OCI-LY7 (cell line): ENCODE data around the gene SYCP2L. TPM values are rescaled to one million over a fixed set of nuclear protein-coding genes. Genes with fewer than 3 reads are reported as not detected.

ENCODE experiments used
- BruUV-seq: library from RNA; stranded (reverse); fragments of 400-500 nt; replicated peaks from 2 replicates; lab custom pipeline; 2021; lab: Mats Ljungman, UMichigan
- CTCF ChIA-PET: fragments of 300-600 bp; sonication (Branson Sonifier 250); formaldehyde crosslinking; loops from one replicate; lab custom pipeline; 2022; ENCODE audit warnings: antibody characterized with exemption; ENCODE audit not compliant: unreplicated experiment; lab: Charles Lee
- POLR2A ChIA-PET: fragments of 300-600 bp; sonication (Branson Sonifier 250); formaldehyde crosslinking; loops from one replicate; lab custom pipeline; 2022; ENCODE audit warnings: antibody characterized with exemption; lab: Charles Lee
- DNase-seq: peaks from one replicate; pipeline ENCODE4 v3.0.0-alpha.2; 2015; ENCODE audit warnings: low spot score
- H2AFZ ChIP-seq: fragments of 200-600 bp; sonication (generic), shearing (Covaris generic); 2 replicates; pipeline ENCODE4 v1.6.1; 2014; ENCODE audit warnings: mild to moderate bottlenecking, antibody characterized with exemption, low read length, moderate library complexity
- H3K27ac ChIP-seq: fragments of 200-600 bp; sonication (generic); 2 replicates; pipeline ENCODE4 v1.5.1; 2014; ENCODE audit warnings: mixed run types, low read depth, mild to moderate bottlenecking, moderate library complexity, low read length, inconsistent platforms; ENCODE audit not compliant: poor library complexity, severe bottlenecking
- H3K36me3 ChIP-seq: fragments of 200-600 bp; sonication (generic); 2 replicates; pipeline ENCODE4 v1.6.1; 2014; ENCODE audit warnings: mild to moderate bottlenecking, antibody characterized with exemption, low read length, moderate library complexity, mixed read lengths; ENCODE audit not compliant: insufficient read depth
- H3K4me1 ChIP-seq: fragments of 200-600 bp; sonication (generic); 2 replicates; pipeline ENCODE4 v1.5.1; 2014; ENCODE audit warnings: mild to moderate bottlenecking, low read length; ENCODE audit not compliant: insufficient read depth, poor library complexity, severe bottlenecking
- H3K4me2 ChIP-seq: fragments of 200-600 bp; sonication (generic); 2 replicates; pipeline ENCODE4 v1.6.1; 2014; ENCODE audit warnings: mild to moderate bottlenecking, low read length
- H3K4me3 ChIP-seq: fragments of 200-600 bp; sonication (generic); 2 replicates; pipeline ENCODE4 v1.5.1; 2014; ENCODE audit warnings: mild to moderate bottlenecking, low read depth, low read length; ENCODE audit not compliant: poor library complexity, severe bottlenecking
- H3K79me2 ChIP-seq: fragments of 200-600 bp; sonication (generic); 2 replicates; pipeline ENCODE4 v1.6.1; 2016; ENCODE audit warnings: low read depth, mild to moderate bottlenecking, low read length, moderate library complexity, mixed read lengths; ENCODE audit not compliant: insufficient read depth
- H3K9me2 ChIP-seq: fragments of 200-600 bp; sonication (generic); 2 replicates; pipeline ENCODE4 v1.6.1; 2016; ENCODE audit warnings: mild to moderate bottlenecking, low read length, mixed read lengths; ENCODE audit not compliant: insufficient read depth
- H3K9me3 ChIP-seq: fragments of 200-600 bp; sonication (generic); 2 replicates; pipeline ENCODE4 v1.6.1; 2014; ENCODE audit warnings: mild to moderate bottlenecking, mixed run types, low read length, mixed read lengths
- H4K20me1 ChIP-seq: fragments of 200-600 bp; sonication (generic); 2 replicates; pipeline ENCODE4 v1.6.1; 2014; ENCODE audit warnings: mild to moderate bottlenecking, antibody characterized with exemption, low read length, moderate library complexity, mixed read lengths; ENCODE audit not compliant: insufficient read depth
- CTCF ChIP-seq: fragments of 200-600 bp; sonication (generic); conservative IDR thresholded peaks from 2 replicates; pipeline ENCODE4 v1.5.1; 2014; ENCODE audit warnings: mild to moderate bottlenecking, antibody characterized with exemption, low read length, moderate library complexity, mixed read lengths
- EZH2phosphoT487 ChIP-seq: fragments of 200-600 bp; sonication (generic); IDR thresholded peaks from 2 replicates; pipeline ENCODE4 v1.6.1; 2018; ENCODE audit warnings: low read depth, borderline replicate concordance, mild to moderate bottlenecking, mixed run types, antibody characterized with exemption, low read length, moderate library complexity, mixed read lengths
- intact Hi-C: fragments of 100-400 bp; cut with micrococcal nuclease; formaldehyde crosslinking; loops from one replicate; pipeline ENCODE4 v1.10.0; 2022; ENCODE audit not compliant: unreplicated experiment
- total RNA-seq, 2 experiments: library from RNA; depleted of rRNA in 1 of 2; stranded (reverse); fragments of >200 nt in 1 of 2; shearing (Covaris generic) in 1 of 2; gene quantifications; 2 replicates each; pipeline ENCODE4 v1.2.3, GENCODE V29; 2014 to 2022

The SYCP2L gene
- total RNA-seq, 2 experiments from 2014 or later, result 1.3 to 1.4 TPM

DNA sequence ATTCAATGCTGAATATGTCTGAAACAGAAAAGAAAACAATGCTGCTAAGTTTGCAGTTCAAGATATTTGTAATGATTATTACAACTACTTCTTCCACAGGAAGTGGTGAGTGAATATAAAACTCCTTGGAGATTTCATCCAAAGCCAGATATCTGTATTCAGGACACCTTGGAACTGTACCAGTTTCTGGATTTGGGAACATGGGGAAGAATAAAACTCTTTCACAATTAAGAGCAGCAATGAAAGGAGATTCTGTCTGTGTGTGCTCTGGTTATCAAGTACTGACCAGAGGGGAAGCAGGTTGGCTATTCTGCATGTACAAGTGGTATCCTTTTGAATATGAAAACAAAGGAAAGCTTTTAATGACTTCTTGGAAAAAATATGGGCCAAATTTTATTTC lies 136.2 kb downstream of the SYCP2L start:
- Histone ChIP-seq H3K9me2 (no peaks in the 10 kb centered on the region), H2AFZ (no peak overlapping the region), H3K9me3 (no peaks in the 10 kb centered on the region), H3K4me3 (no peak overlapping the region), H3K36me3 (no peaks in the 10 kb centered on the region), H3K4me1 (peaks cover 11% of the 10 kb centered on the region), H4K20me1 (no peaks in the 10 kb centered on the region), H3K79me2 (no peaks in the 10 kb centered on the region), H3K27ac (no peak overlapping the region), H3K4me2 (no peak overlapping the region)
- intact Hi-C loops, result no loop called here
- DNase-seq, result no peak
- TF ChIP-seq EZH2phosphoT487 (no peak), CTCF (no peak)
- CTCF ChIA-PET, result no interaction called here
- POLR2A ChIA-PET, result interaction anchor here (0.6 kb wide), 1 partner anchor 417 kb away, joined by 4 read pairs; no protein-coding TSS in a partner anchor
- BruUV-seq, result no TSS peak

Other genes with a start within 250 kb of the SYCP2L start
- 0.66 TPM in 1 of 2 replicates, not detected in the other for gene C6orf52, start 192.4 kb upstream of the SYCP2L start, total RNA-seq (2014; rRNA removed; shearing (Covaris generic))
- gene C6orf52, start 192.4 kb upstream of the SYCP2L start, total RNA-seq (2022), result 1.0 TPM in 1 of 2 replicates, not detected in the other
- 27.8 and 29.7 TPM in 2 replicates for gene PAK1IP1, start 192.1 kb upstream of the SYCP2L start, total RNA-seq (2014; rRNA removed; shearing (Covaris generic))
- 20.3 and 21.8 TPM in 2 replicates for gene PAK1IP1, start 192.1 kb upstream of the SYCP2L start, total RNA-seq (2022)
- gene TMEM14C, start 164.0 kb upstream of the SYCP2L start, total RNA-seq (2014; rRNA removed; shearing (Covaris generic)), result 23.7 and 40.2 TPM in 2 replicates
- gene TMEM14C, start 164.0 kb upstream of the SYCP2L start, total RNA-seq (2022), result 33.9 and 39.5 TPM in 2 replicates
- gene TMEM14B, start 139.2 kb upstream of the SYCP2L start, total RNA-seq (2014; rRNA removed; shearing (Covaris generic)), result 93.2 and 103 TPM in 2 replicates
- gene TMEM14B, start 139.2 kb upstream of the SYCP2L start, total RNA-seq (2022), result 111 and 125 TPM in 2 replicates
- gene MAK, start 48.5 kb upstream of the SYCP2L start, total RNA-seq (2014; rRNA removed; shearing (Covaris generic)), result not detected in 2 replicates
- 0.10 and 0.18 TPM in 2 replicates for gene MAK, start 48.5 kb upstream of the SYCP2L start, total RNA-seq (2022)
- not detected in 2 replicates for gene GCM2, start 5.0 kb upstream of the SYCP2L start, total RNA-seq (2014; rRNA removed; shearing (Covaris generic))
- not detected in 2 replicates for gene GCM2, start 5.0 kb upstream of the SYCP2L start, total RNA-seq (2022)
- gene ELOVL2, start 157.3 kb downstream of the SYCP2L start, total RNA-seq (2014; rRNA removed; shearing (Covaris generic)), result not detected in 2 replicates
- not detected in 2 replicates for gene ELOVL2, start 157.3 kb downstream of the SYCP2L start, total RNA-seq (2022)
- 13.9 and 16.4 TPM in 2 replicates for gene SMIM13, start 206.8 kb downstream of the SYCP2L start, total RNA-seq (2014; rRNA removed; shearing (Covaris generic))
- 19.0 and 19.5 TPM in 2 replicates for gene SMIM13, start 206.8 kb downstream of the SYCP2L start, total RNA-seq (2022)
- not detected in 2 replicates for gene ERVFRD-1, start 224.7 kb downstream of the SYCP2L start, total RNA-seq (2014; rRNA removed; shearing (Covaris generic))
- not detected in 2 replicates for gene ERVFRD-1, start 224.7 kb downstream of the SYCP2L start, total RNA-seq (2022)